Neural progenitor cell (in vitro differentiated cells): Measurements from ENCODE around the gene CER1.

Experiments
- EZH2 ChIP-seq: fragments of 200-600 bp; sonication (generic); IDR thresholded peaks from 2 replicates; pipeline ENCODE4 v1.6.1; 2017; ENCODE audit warnings: antibody characterized with exemption, mild to moderate bottlenecking, moderate library complexity
- TF ChIP-seq, protein P1 (sequence below): fragments of 200-600 bp; sonication (generic); IDR thresholded peaks from 2 replicates; pipeline ENCODE4 v1.5.1; 2017; ENCODE audit warnings: antibody characterized with exemption, mild to moderate bottlenecking

DNA sequence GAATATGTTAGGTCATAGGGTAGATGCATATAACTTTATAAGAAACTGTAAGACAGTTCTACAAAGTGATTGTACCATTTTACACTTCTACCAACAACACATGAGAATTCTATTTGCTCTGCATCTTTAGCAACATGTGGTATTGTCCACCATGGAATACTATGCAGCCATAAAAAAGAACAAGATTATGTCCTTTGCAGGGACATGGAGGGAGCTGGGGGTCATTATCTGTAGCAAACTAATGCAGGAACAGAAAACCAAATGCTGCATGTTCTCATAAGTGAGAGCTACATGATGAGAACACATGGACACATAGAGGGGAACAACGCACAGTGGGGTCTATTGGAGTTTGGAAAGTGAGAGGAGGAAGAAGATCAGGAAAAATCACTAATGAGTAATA is 22.2 kb upstream of the CER1 start:
- TF ChIP-seq, protein P1, sequence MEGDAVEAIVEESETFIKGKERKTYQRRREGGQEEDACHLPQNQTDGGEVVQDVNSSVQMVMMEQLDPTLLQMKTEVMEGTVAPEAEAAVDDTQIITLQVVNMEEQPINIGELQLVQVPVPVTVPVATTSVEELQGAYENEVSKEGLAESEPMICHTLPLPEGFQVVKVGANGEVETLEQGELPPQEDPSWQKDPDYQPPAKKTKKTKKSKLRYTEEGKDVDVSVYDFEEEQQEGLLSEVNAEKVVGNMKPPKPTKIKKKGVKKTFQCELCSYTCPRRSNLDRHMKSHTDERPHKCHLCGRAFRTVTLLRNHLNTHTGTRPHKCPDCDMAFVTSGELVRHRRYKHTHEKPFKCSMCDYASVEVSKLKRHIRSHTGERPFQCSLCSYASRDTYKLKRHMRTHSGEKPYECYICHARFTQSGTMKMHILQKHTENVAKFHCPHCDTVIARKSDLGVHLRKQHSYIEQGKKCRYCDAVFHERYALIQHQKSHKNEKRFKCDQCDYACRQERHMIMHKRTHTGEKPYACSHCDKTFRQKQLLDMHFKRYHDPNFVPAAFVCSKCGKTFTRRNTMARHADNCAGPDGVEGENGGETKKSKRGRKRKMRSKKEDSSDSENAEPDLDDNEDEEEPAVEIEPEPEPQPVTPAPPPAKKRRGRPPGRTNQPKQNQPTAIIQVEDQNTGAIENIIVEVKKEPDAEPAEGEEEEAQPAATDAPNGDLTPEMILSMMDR, result no peak
- no peak for TF ChIP-seq EZH2
